Fibroblast of lung (primary cell): Measurements from ENCODE around the gene NKAIN2. TPM values are rescaled to one million over a fixed set of nuclear protein-coding genes. Genes with fewer than 3 reads are reported as not detected.

Experiments
- DNase-seq, 2 donors: peaks; one replicate each; pipeline versions ENCODE4 v3.0.0 to v3.0.0-alpha.2; 2010; ENCODE audit warnings: low read depth in 2 of 2
- H2AFZ ChIP-seq: 2 replicates; pipeline ENCODE4 v1.5.1; 2012; ENCODE audit warnings: low read length, control low read depth, inconsistent platforms
- H3K27ac ChIP-seq: 2 replicates; pipeline ENCODE4 v1.5.1; 2011; ENCODE audit warnings: low read length, control low read depth; ENCODE audit not compliant: insufficient read depth
- H3K27me3 ChIP-seq: 2 replicates; pipeline ENCODE4 v1.5.1; 2011; ENCODE audit warnings: mild to moderate bottlenecking, low read length; ENCODE audit not compliant: control insufficient read depth, insufficient read depth
- H3K36me3 ChIP-seq: 2 replicates; pipeline ENCODE4 v1.5.1; 2011; ENCODE audit warnings: low read length; ENCODE audit not compliant: control insufficient read depth, insufficient read depth
- H3K4me1 ChIP-seq: 2 replicates; pipeline ENCODE4 v1.5.1; 2011; ENCODE audit warnings: low read length; ENCODE audit not compliant: control insufficient read depth, insufficient read depth; ENCODE audit errors: extremely low read depth
- H3K4me2 ChIP-seq: 2 replicates; pipeline ENCODE4 v1.5.1; 2011; ENCODE audit warnings: low read length, control low read depth; ENCODE audit not compliant: insufficient read depth; ENCODE audit errors: extremely low read depth
- H3K4me3 ChIP-seq, 4 experiments: fragments of 200-600 bp in 1 of 4; sonication (generic) in 1 of 4; replicated peaks in 1 of 4; 2 replicates each; pipeline ENCODE4 v1.5.1; 2011 to 2016; ENCODE audit warnings: low read length in 4 of 4, low read depth in 3 of 4, mild to moderate bottlenecking in 3 of 4, control low read depth in 2 of 4, inconsistent platforms in 1 of 4, mixed read lengths in 1 of 4; ENCODE audit not compliant: insufficient read depth in 1 of 4; ENCODE audit errors: control extremely low read depth in 1 of 4
- H3K79me2 ChIP-seq: 2 replicates; pipeline ENCODE4 v1.5.1; 2012; ENCODE audit warnings: mild to moderate bottlenecking, low read length, inconsistent platforms; ENCODE audit not compliant: control insufficient read depth, insufficient read depth
- H3K9ac ChIP-seq: 2 replicates; pipeline ENCODE4 v1.5.1; 2011; ENCODE audit warnings: mild to moderate bottlenecking, low read length, control low read depth; ENCODE audit not compliant: insufficient read depth
- H3K9me3 ChIP-seq: 2 replicates; pipeline ENCODE4 v1.5.1; 2012; ENCODE audit warnings: low read depth, low read length; ENCODE audit not compliant: control insufficient read depth, insufficient read depth
- H4K20me1 ChIP-seq: 2 replicates; pipeline ENCODE4 v1.5.1; 2011; ENCODE audit warnings: low read length; ENCODE audit not compliant: control insufficient read depth, insufficient read depth; ENCODE audit errors: extremely low read depth
- EZH2 ChIP-seq: IDR thresholded peaks from 2 replicates; pipeline ENCODE4 v1.5.1; 2012; ENCODE audit warnings: low read length, control low read depth, mild to moderate bottlenecking; ENCODE audit errors: missing control alignments
- polyA plus RNA-seq, 2 donors: library from polyadenylated mRNA; depleted of rRNA in 1 of 2; stranded (reverse) in 1 of 2; unstranded in 1 of 2; fragments of >200 nt; gene quantifications; 2 replicates each; pipeline ENCODE4 v1.2.1, GENCODE V29; 2011 to 2012; ENCODE audit warnings: missing spikeins in 1 of 2
- total RNA-seq: library from RNA; depleted of rRNA; stranded (reverse); fragments of >200 nt; gene quantifications from 2 replicates; pipeline ENCODE4 v1.2.1, GENCODE V29; 2014
- TF ChIP-seq, protein P1 (sequence below), 2 donors: IDR thresholded peaks in 1 of 2; conservative IDR thresholded peaks in 1 of 2; 1 replicate in 1 of 2; 2 replicates in 1 of 2; pipeline ENCODE4 v1.5.1; 2011 to 2012; ENCODE audit warnings: low read length in 2 of 2, control low read depth in 1 of 2, inconsistent platforms in 1 of 2, low read depth in 1 of 2, mild to moderate bottlenecking in 1 of 2

Gene NKAIN2
- total and polyA plus RNA-seq, 2 donors (not counting 1 experiment from before 2014, with no cell fraction given): not detected

DNA sequence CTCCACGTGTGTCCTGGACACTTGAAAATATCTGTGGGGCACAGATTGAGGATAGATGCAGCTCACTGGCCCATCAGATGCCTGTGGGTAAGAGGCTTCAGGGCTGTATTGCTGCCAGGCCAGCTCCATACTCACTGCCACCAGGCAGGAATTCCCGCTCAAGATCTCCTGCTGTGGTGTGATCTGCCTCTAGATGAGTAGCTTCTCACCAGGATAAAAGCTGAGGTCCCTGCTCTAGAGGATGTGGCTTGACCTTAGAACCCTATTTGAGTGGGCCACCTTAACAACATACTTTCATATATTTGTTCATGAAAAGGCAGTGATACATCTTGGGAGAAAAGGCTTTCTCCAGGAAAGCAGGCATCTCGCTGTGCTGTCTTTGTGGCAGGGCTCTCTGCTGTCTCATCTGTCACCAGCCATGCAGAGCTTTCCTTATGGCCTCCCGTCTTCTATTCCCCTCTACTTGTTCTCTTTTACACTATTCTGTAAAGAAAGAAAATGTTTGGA lies 992.9 kb downstream of the NKAIN2 start:
- Histone ChIP-seq H2AFZ (no peak overlapping the region), H4K20me1 (no peaks in the 10 kb centered on the region), H3K27ac (no peak overlapping the region), H3K4me2 (no peak overlapping the region), H3K9ac (no peak overlapping the region), H3K36me3 (no peaks in the 10 kb centered on the region), H3K9me3 (no peaks in the 10 kb centered on the region), H3K79me2 (no peaks in the 10 kb centered on the region), H3K27me3 (no peaks in the 10 kb centered on the region), H3K4me1 (no peaks in the 10 kb centered on the region), H3K4me3 (no peak overlapping the region)
- TF ChIP-seq, protein P1, sequence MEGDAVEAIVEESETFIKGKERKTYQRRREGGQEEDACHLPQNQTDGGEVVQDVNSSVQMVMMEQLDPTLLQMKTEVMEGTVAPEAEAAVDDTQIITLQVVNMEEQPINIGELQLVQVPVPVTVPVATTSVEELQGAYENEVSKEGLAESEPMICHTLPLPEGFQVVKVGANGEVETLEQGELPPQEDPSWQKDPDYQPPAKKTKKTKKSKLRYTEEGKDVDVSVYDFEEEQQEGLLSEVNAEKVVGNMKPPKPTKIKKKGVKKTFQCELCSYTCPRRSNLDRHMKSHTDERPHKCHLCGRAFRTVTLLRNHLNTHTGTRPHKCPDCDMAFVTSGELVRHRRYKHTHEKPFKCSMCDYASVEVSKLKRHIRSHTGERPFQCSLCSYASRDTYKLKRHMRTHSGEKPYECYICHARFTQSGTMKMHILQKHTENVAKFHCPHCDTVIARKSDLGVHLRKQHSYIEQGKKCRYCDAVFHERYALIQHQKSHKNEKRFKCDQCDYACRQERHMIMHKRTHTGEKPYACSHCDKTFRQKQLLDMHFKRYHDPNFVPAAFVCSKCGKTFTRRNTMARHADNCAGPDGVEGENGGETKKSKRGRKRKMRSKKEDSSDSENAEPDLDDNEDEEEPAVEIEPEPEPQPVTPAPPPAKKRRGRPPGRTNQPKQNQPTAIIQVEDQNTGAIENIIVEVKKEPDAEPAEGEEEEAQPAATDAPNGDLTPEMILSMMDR (conservative IDR thresholded peaks at IDR 0.05 in 1 of 2, IDR thresholded peaks at IDR 0.05 in 1 of 2; ENCODE audit: low read depth in 1 of 2, low read length in 2 of 2): no peak
- TF ChIP-seq EZH2: no peak
- DNase-seq: peak in 1 of 2 donors; percentile 10

DNA sequence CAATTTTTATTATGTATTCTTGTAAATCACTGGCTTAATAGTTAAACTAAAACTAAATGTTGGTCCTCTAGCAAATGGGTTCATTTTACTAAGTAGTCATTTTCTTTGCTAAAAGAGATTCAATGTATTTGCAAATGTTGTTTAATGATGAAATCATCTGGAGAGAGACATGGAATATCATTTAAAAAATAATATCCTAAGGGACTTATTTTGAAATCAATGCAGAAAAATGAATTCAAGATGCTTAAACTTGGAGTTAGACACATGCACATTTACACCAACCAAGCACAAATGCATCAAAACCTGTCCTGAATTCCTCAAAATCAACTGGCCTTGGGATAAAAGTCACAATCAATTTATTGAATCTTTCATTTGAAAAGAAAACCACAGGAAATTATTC lies 993.6 kb downstream of the NKAIN2 start:
- Histone ChIP-seq H3K27ac (no peak overlapping the region), H3K4me1 (no peaks in the 10 kb centered on the region), H3K9me3 (no peaks in the 10 kb centered on the region), H3K79me2 (no peaks in the 10 kb centered on the region), H2AFZ (no peak overlapping the region), H4K20me1 (no peaks in the 10 kb centered on the region), H3K36me3 (no peaks in the 10 kb centered on the region), H3K27me3 (no peaks in the 10 kb centered on the region), H3K4me3 (no peak overlapping the region), H3K4me2 (no peak overlapping the region), H3K9ac (no peak overlapping the region)
- TF ChIP-seq, protein P1 (conservative IDR thresholded peaks at IDR 0.05 in 1 of 2, IDR thresholded peaks at IDR 0.05 in 1 of 2; ENCODE audit: low read depth in 1 of 2, low read length in 2 of 2): no peak
- DNase-seq: no peak

DNA sequence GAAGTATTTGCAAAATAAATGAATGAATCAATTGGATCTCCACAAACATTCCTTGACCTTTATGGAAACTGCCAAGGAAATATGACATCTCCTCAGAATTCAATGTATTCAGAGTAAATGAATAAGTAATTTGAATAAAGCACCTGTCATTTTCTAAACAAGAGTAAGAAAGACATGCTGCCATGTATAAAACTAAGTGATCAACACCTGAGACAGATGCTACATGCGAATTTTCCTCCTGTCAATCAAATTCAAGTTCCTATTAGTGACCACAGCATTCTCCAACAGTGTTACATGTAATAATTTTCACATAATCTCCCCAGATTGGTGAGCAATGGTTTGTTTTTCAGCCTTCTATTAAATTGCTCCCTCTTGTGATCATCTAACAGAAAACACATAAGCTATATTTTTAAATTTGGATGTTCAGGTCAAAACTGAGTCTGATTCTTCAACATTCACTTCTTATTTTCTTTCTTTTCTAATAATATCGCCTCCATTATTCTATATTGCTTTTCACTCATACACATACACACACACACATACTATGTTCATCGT lies 995.4 kb downstream of the NKAIN2 start:
- Histone ChIP-seq H3K27me3 (no peaks in the 10 kb centered on the region), H3K4me3 (no peak overlapping the region), H3K9me3 (no peaks in the 10 kb centered on the region), H2AFZ (no peak overlapping the region), H3K36me3 (no peaks in the 10 kb centered on the region), H4K20me1 (no peaks in the 10 kb centered on the region), H3K79me2 (no peaks in the 10 kb centered on the region), H3K9ac (no peak overlapping the region), H3K27ac (no peak overlapping the region), H3K4me2 (no peak overlapping the region), H3K4me1 (no peaks in the 10 kb centered on the region)
- DNase-seq: peak in 1 of 2 donors; percentile 26
- TF ChIP-seq, protein P1 (conservative IDR thresholded peaks at IDR 0.05 in 1 of 2, IDR thresholded peaks at IDR 0.05 in 1 of 2; ENCODE audit: low read depth in 1 of 2, low read length in 2 of 2): peak in 1 of 2 donors; percentile 33
- no peak for TF ChIP-seq EZH2
